GM12878 (cell line): Measurements from ENCODE around the gene LDLRAD4.

Experiments
- CEBPB ChIP-seq, 2 experiments: fragments of 150-350 bp in 1 of 2; IDR thresholded peaks; 2 replicates each; pipeline ENCODE4 v1.6.1; 2012 to 2014; ENCODE audit warnings: low read depth in 2 of 2, low read length in 2 of 2, borderline replicate concordance in 1 of 2, inconsistent platforms in 1 of 2
- CTCF ChIP-seq, 3 experiments: IDR thresholded peaks in 2 of 3; conservative IDR thresholded peaks in 1 of 3; 2 replicates each; pipeline ENCODE4 v1.5.1; 2011; ENCODE audit warnings: low read depth in 3 of 3, low read length in 3 of 3, mild to moderate bottlenecking in 3 of 3, control low read depth in 2 of 3, moderate library complexity in 2 of 3, inconsistent platforms in 1 of 3, mixed read lengths in 1 of 3; ENCODE audit not compliant: control insufficient read depth in 2 of 3, insufficient read depth in 1 of 3; ENCODE audit errors: extremely low read depth in 1 of 3
- GABPA ChIP-seq: IDR thresholded peaks from 2 replicates; pipeline ENCODE4 v1.6.1; 2014; ENCODE audit warnings: antibody characterized with exemption, low read depth, mild to moderate bottlenecking, inconsistent platforms
- HCFC1 ChIP-seq: fragments of 150-350 bp; IDR thresholded peaks from 2 replicates; pipeline ENCODE4 v1.6.1; 2014; ENCODE audit warnings: low read length
- JUNB ChIP-seq: IDR thresholded peaks from 2 replicates; pipeline ENCODE4 v1.6.1; 2016; ENCODE audit warnings: antibody characterized with exemption, mild to moderate bottlenecking
- LARP7 ChIP-seq: fragments of 450-650 bp; IDR thresholded peaks from 2 replicates; pipeline ENCODE4 v1.6.1; 2017; ENCODE audit warnings: mild to moderate bottlenecking
- POLR2A ChIP-seq: IDR thresholded peaks from 2 replicates; pipeline ENCODE4 v1.6.1; 2011; ENCODE audit warnings: low read depth, mild to moderate bottlenecking, low read length
- POLR2AphosphoS5 ChIP-seq: IDR thresholded peaks from 2 replicates; pipeline ENCODE4 v1.6.1; 2011; ENCODE audit warnings: mild to moderate bottlenecking, low read length, inconsistent platforms
- SP1 ChIP-seq: IDR thresholded peaks from one replicate; pipeline ENCODE4 v1.6.1; 2011; ENCODE audit warnings: low read depth, low read length
- TAF1 ChIP-seq: IDR thresholded peaks from 2 replicates; pipeline ENCODE4 v1.6.1; 2011; ENCODE audit warnings: mild to moderate bottlenecking, low read depth, low read length, borderline replicate concordance
- TCF7 ChIP-seq: IDR thresholded peaks from 2 replicates; pipeline ENCODE4 v1.6.1; 2014; ENCODE audit warnings: antibody characterized with exemption, borderline replicate concordance
- YY1 ChIP-seq: IDR thresholded peaks from 2 replicates; pipeline ENCODE4 v1.6.1; 2011; ENCODE audit warnings: low read depth, mild to moderate bottlenecking, low read length
- TF ChIP-seq, protein P1 (sequence below): IDR thresholded peaks from 2 replicates; pipeline ENCODE4 v1.6.1; 2012; ENCODE audit warnings: low read length, inconsistent platforms

- TF ChIP-seq GABPA (no peak), TCF7 (no peak), CTCF (IDR thresholded peaks at IDR 0.05 in 2 of 3, conservative IDR thresholded peaks at IDR 0.05 in 1 of 3; ENCODE audit: control insufficient read depth in 2 of 3, extremely low read depth in 1 of 3, insufficient read depth in 1 of 3, low read depth in 3 of 3, low read length in 3 of 3) (no peak), CEBPB (IDR thresholded peaks at IDR 0.05; ENCODE audit: borderline replicate concordance in 1 of 2, low read depth in 2 of 2, low read length in 2 of 2) (no peak), TAF1 (no peak), SP1 (no peak), POLR2A (no peak), HCFC1 (no peak), LARP7 (no peak), YY1 (no peak), POLR2AphosphoS5 (no peak), JUNB (no peak)
- TF ChIP-seq, protein P1, sequence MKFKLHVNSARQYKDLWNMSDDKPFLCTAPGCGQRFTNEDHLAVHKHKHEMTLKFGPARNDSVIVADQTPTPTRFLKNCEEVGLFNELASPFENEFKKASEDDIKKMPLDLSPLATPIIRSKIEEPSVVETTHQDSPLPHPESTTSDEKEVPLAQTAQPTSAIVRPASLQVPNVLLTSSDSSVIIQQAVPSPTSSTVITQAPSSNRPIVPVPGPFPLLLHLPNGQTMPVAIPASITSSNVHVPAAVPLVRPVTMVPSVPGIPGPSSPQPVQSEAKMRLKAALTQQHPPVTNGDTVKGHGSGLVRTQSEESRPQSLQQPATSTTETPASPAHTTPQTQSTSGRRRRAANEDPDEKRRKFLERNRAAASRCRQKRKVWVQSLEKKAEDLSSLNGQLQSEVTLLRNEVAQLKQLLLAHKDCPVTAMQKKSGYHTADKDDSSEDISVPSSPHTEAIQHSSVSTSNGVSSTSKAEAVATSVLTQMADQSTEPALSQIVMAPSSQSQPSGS, result no peak
Measured at GRCh38 chr18:13395577-13395976, 177.0 kb downstream of the LDLRAD4 start.
